ENCODE data around the gene CFAP99. TPM values are rescaled to one million over a fixed set of nuclear protein-coding genes. Genes with fewer than 3 reads are reported as not detected.
A peak's percentile ranks its signal among the peaks of the same experiment; 100 is the strongest.

CFAP99 gene
- total and polyA plus RNA-seq, 2 donors (not counting 1 experiment from before 2014, with no cell fraction given) = not detected

DNA sequence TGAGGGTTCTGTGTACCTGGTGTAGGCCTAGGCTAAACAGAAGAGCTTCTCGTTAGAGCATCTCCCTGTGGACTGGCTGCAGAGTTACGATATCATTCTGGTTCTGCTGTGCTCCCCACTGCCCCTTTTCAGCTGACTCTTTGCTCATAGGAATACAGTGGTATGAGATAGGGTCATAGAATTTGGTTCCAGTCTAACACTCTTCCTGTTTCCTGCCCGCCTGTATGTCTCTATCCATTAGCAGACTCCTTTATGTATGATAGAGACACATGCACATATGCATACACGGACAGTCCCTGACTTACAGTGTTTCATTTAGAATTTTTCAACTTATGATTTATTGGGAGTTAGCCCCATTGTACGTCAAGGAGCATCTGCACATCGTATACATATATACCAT lies 65.4 kb downstream of the CFAP99 start:
- intact Hi-C loops (cut with micrococcal nuclease) = loop anchor here (10.0 kb wide), 2 partner anchors 361 to 451 kb away; partner anchors contain the start of gene ADD1
- Histone ChIP-seq H3K4me1 (ENCODE audit: control insufficient read depth in 2 of 2, insufficient read depth in 2 of 2, low read length in 2 of 2) (peaks cover 83 to 93% of the 10 kb centered on the region in 2 donors), H3K27ac (ENCODE audit: low read length in 2 of 2) (peak overlapping the region; percentile 76 to 89), H3K9ac (ENCODE audit: low read length) (no peak overlapping the region), H3K27me3 (replicated peaks in 1 of 4; ENCODE audit: control extremely low read depth in 1 of 4, control insufficient read depth in 3 of 4, insufficient read depth in 4 of 4, low read length in 3 of 4) (no peaks in the 10 kb centered on the region), H3K79me2 (ENCODE audit: control insufficient read depth, insufficient read depth, low read length) (peaks cover 96% of the 10 kb centered on the region), H3K4me2 (replicated peaks; ENCODE audit: low read depth, low read length, poor library complexity, severe bottlenecking) (peak overlapping the region; percentile 74), H3K36me3 (replicated peaks in 1 of 2; ENCODE audit: control extremely low read depth in 1 of 2, control insufficient read depth in 1 of 2, extremely low read depth in 1 of 2, insufficient read depth in 2 of 2, low read length in 1 of 2) (peaks cover 0 to 14% of the 10 kb centered on the region in 2 experiments), H3K9me3 (ENCODE audit: control extremely low read depth in 1 of 3, control insufficient read depth in 2 of 3, insufficient read depth in 1 of 3, low read length in 2 of 3) (no peaks in the 10 kb centered on the region), H4K20me1 (ENCODE audit: control insufficient read depth, insufficient read depth, low read length, poor library complexity, severe bottlenecking) (peaks cover 97% of the 10 kb centered on the region), H3K4me3 (ENCODE audit: control extremely low read depth in 1 of 5, extremely low read depth in 1 of 5, insufficient read depth in 1 of 5, low read depth in 2 of 5, low read length in 4 of 5) (peak overlapping the region in 1 of 5 experiments; percentile 54), H2AFZ (ENCODE audit: insufficient read depth, low read depth, low read length, poor library complexity, severe bottlenecking) (no peak overlapping the region)
- H3K4me3 Mint-ChIP-seq = peak overlapping the region; percentile 53
- H3K27ac Mint-ChIP-seq = peak overlapping the region; percentile 90
- peak; percentile 39 for DNase-seq
- H3K4me1 Mint-ChIP-seq = peaks cover 86% of the 10 kb centered on the region
- ChIA-PET CTCF (interaction anchor here (0.7 to 5.3 kb wide), 5 partner anchors 12 to 52 kb away, joined by 3 to 29 read pairs (median 16); partner anchors contain the start of genes FAM193A and RNF4), POLR2A (interaction anchor here (1.0 to 2.3 kb wide), 3 partner anchors 12 to 15 kb away, joined by 4 to 6 read pairs (median 4); partner anchors contain the start of gene RNF4)
- TF ChIP-seq CTCF (IDR thresholded peaks at IDR 0.05) = no peak
- no peak for TF ChIP-seq EZH2 (IDR thresholded peaks at IDR 0.05; ENCODE audit: borderline replicate concordance, insufficient read depth, low read depth, low read length, poor library complexity, severe bottlenecking)
- WGBS (ENCODE audit: insufficient coverage) = 0% methylated on average over 1 of the region's 6 CpGs
- no peaks in the 10 kb centered on the region for H3K27me3 Mint-ChIP-seq
- H3K9me3 Mint-ChIP-seq (ENCODE audit: insufficient read depth) = no peaks in the 10 kb centered on the region
- no peak for ATAC-seq (ENCODE audit: low read depth)

DNA sequence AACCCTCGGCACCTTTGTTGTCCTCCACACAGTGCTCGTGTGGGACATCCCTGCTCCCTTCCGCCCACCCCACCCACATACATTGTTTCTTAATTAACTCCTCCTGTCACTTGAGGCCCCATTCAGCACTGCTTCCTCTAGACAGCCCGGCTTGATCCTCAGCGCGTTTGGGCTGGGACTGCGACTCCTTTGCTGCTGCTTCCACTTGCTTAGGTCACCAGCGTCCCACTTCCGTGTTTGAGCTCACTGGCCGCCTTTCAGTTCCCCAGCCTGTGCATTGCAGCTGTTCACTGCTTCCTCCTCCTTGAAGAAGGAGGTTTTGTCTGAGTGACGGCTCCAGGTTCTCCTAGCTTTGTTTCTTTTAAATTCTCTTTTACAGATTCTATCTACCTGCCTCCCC lies 66.2 kb downstream of the CFAP99 start:
- H3K27me3 Mint-ChIP-seq = no peaks in the 10 kb centered on the region
- under 1% methylated on average over 10 of the region's 11 CpGs for WGBS (ENCODE audit: insufficient coverage)
- no peaks in the 10 kb centered on the region for H3K9me3 ChIP-seq (ENCODE audit: control extremely low read depth in 1 of 3, control insufficient read depth in 2 of 3, insufficient read depth in 1 of 3, low read length in 2 of 3)
- peak overlapping the region; percentile 85 for H3K27ac Mint-ChIP-seq
- peak; percentile 90 for DNase-seq
- peaks cover 0 to 22% of the 10 kb centered on the region in 2 experiments for H3K36me3 ChIP-seq (replicated peaks in 1 of 2; ENCODE audit: control extremely low read depth in 1 of 2, control insufficient read depth in 1 of 2, extremely low read depth in 1 of 2, insufficient read depth in 2 of 2, low read length in 1 of 2)
- H3K27me3 ChIP-seq (replicated peaks in 1 of 4; ENCODE audit: control extremely low read depth in 1 of 4, control insufficient read depth in 3 of 4, insufficient read depth in 4 of 4, low read length in 3 of 4) = no peaks in the 10 kb centered on the region
- POLR2A ChIA-PET = interaction anchor here (0.5 to 1.6 kb wide), 5 partner anchors 10 to 87 kb away, joined by 3 to 19 read pairs (median 4); partner anchors contain the start of gene RNF4
- H3K79me2 ChIP-seq (ENCODE audit: control insufficient read depth, insufficient read depth, low read length) = peaks cover 96% of the 10 kb centered on the region
- peaks cover 85% of the 10 kb centered on the region for H3K4me1 Mint-ChIP-seq
- H3K4me2 ChIP-seq (replicated peaks; ENCODE audit: low read depth, low read length, poor library complexity, severe bottlenecking) = peak overlapping the region; percentile 74
- peak; percentile 93 for ATAC-seq (ENCODE audit: low read depth)
- peak overlapping the region; percentile 36 for H3K9ac ChIP-seq (ENCODE audit: low read length)
- H3K9me3 Mint-ChIP-seq (ENCODE audit: insufficient read depth) = no peaks in the 10 kb centered on the region
- peak overlapping the region; percentile 23 for H2AFZ ChIP-seq (ENCODE audit: insufficient read depth, low read depth, low read length, poor library complexity, severe bottlenecking)
- peak overlapping the region; percentile 72 for H3K4me3 Mint-ChIP-seq
- TF ChIP-seq EZH2 (IDR thresholded peaks at IDR 0.05; ENCODE audit: borderline replicate concordance, insufficient read depth, low read depth, low read length, poor library complexity, severe bottlenecking) (no peak), CTCF (IDR thresholded peaks at IDR 0.05) (no peak)
- H3K4me3 ChIP-seq (ENCODE audit: control extremely low read depth in 1 of 5, extremely low read depth in 1 of 5, insufficient read depth in 1 of 5, low read depth in 2 of 5, low read length in 4 of 5) = peak overlapping the region; percentile 17 to 54 (median 28)
- intact Hi-C loops (cut with micrococcal nuclease) = loop anchor here (1.0 to 10.0 kb wide), 5 partner anchors 13 to 450 kb away; partner anchors contain the start of genes ADD1, FAM193A and RNF4
- peaks cover 97% of the 10 kb centered on the region for H4K20me1 ChIP-seq (ENCODE audit: control insufficient read depth, insufficient read depth, low read length, poor library complexity, severe bottlenecking)
- H3K4me1 ChIP-seq (ENCODE audit: control insufficient read depth in 2 of 2, insufficient read depth in 2 of 2, low read length in 2 of 2) = peaks cover 78 to 88% of the 10 kb centered on the region in 2 donors
- peak overlapping the region; percentile 76 to 89 for H3K27ac ChIP-seq (ENCODE audit: low read length in 2 of 2)
- CTCF ChIA-PET = interaction anchor here (1.0 to 5.3 kb wide), 9 partner anchors 11 to 279 kb away, joined by 3 to 29 read pairs (median 4); partner anchors contain the start of genes CFAP99, FAM193A and RNF4

All from B cell (primary cell).